GM06990 (cell line): Measurements from ENCODE around the gene GNA15.
"Not testable (repeated sequence)": the region's sequence is repeated elsewhere in the genome, so short reads cannot be mapped to it uniquely, and the experiment has no call there.

ENCODE experiments used
- DNase-seq: peaks from one replicate; pipeline ENCODE4 v3.0.0-alpha.2; 2011; ENCODE audit not compliant: insufficient read length; ENCODE audit errors: extremely low read depth
- H3K27me3 ChIP-seq: replicated peaks from 2 replicates; pipeline ENCODE4 v1.6.0; 2011; ENCODE audit warnings: low read length; ENCODE audit not compliant: control insufficient read depth, insufficient read depth
- H3K36me3 ChIP-seq: 2 replicates; pipeline ENCODE4 v1.5.1; 2011; ENCODE audit warnings: low read length; ENCODE audit not compliant: control insufficient read depth, insufficient read depth
- H3K4me3 ChIP-seq: replicated peaks from 2 replicates; pipeline ENCODE4 v1.5.1; 2011; ENCODE audit warnings: low read depth, mild to moderate bottlenecking, control low read depth, low read length
- CTCF ChIP-seq: IDR thresholded peaks from 2 replicates; pipeline ENCODE4 v1.5.1; 2011; ENCODE audit warnings: low read length, control low read depth, mild to moderate bottlenecking, inconsistent platforms; ENCODE audit not compliant: insufficient read depth, poor library complexity, severe bottlenecking

Gene GNA15

GRCh38 chr19:3162418-3163229 lies 26.8 kb downstream of the GNA15 start:
- H3K4me3 ChIP-seq, result no peak overlapping the region
- H3K27me3 ChIP-seq, result no peaks in the 10 kb centered on the region
- H3K36me3 ChIP-seq, result peaks cover 2% of the 10 kb centered on the region
- DNase-seq, result no peak
- TF ChIP-seq CTCF, result no peak

GRCh38 chr19:3163230-3163886 lies 27.5 kb downstream of the GNA15 start:
- Histone ChIP-seq H3K27me3 (no peaks in the 10 kb centered on the region), H3K4me3 (no peak overlapping the region), H3K36me3 (peaks cover 2% of the 10 kb centered on the region)
- peak; percentile 97 for TF ChIP-seq CTCF
- no peak for DNase-seq

- TF ChIP-seq CTCF, result no peak
- Histone ChIP-seq H3K36me3 (peaks cover 2% of the 10 kb centered on the region), H3K27me3 (no peaks in the 10 kb centered on the region), H3K4me3 (no peak overlapping the region)
- no peak for DNase-seq
These were observed 28.1 kb downstream of the GNA15 start for GRCh38 chr19:3163943-3164342.

GRCh38 chr19:3167533-3168272 lies 31.9 kb downstream of the GNA15 start:
- no peaks in the 10 kb centered on the region; the same call in none of the 2 replicates for H3K36me3 ChIP-seq
- no peak overlapping the region for H3K4me3 ChIP-seq
- H3K27me3 ChIP-seq, result no peaks in the 10 kb centered on the region
- DNase-seq, result no peak
- no peak for TF ChIP-seq CTCF

- no peak for DNase-seq
- H3K27me3 ChIP-seq, result no peaks in the 10 kb centered on the region
- no peaks in the 10 kb centered on the region for H3K36me3 ChIP-seq
- TF ChIP-seq CTCF, result no peak
- H3K4me3 ChIP-seq, result no peak overlapping the region
These were observed 36.2 kb downstream of the GNA15 start for GRCh38 chr19:3171894-3172672.

GRCh38 chr19:3172673-3173000 lies 36.8 kb downstream of the GNA15 start:
- not testable (repeated sequence) for H3K36me3 ChIP-seq, H3K4me3 ChIP-seq, H3K27me3 ChIP-seq, DNase-seq
